ENCODE results near the gene C7orf25. TPM values are rescaled to one million over a fixed set of nuclear protein-coding genes. Genes with fewer than 3 reads are reported as not detected.

The C7orf25 gene
- total RNA-seq, 1 experiment from 2014 or later, result 5.5 TPM

GRCh38 chr7:42900842-42901241 lies 11.0 kb downstream of the C7orf25 start (continued):
- TF ChIP-seq, protein P1, sequence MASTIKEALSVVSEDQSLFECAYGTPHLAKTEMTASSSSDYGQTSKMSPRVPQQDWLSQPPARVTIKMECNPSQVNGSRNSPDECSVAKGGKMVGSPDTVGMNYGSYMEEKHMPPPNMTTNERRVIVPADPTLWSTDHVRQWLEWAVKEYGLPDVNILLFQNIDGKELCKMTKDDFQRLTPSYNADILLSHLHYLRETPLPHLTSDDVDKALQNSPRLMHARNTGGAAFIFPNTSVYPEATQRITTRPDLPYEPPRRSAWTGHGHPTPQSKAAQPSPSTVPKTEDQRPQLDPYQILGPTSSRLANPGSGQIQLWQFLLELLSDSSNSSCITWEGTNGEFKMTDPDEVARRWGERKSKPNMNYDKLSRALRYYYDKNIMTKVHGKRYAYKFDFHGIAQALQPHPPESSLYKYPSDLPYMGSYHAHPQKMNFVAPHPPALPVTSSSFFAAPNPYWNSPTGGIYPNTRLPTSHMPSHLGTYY (CRISPR knock-in tag; IDR thresholded peaks at IDR 0.05), result no peak
- TF ChIP-seq CBFB (CRISPR knock-in tag; IDR thresholded peaks at IDR 0.05; ENCODE audit: low read depth), result no peak

- TF ChIP-seq TP53 (CRISPR knock-in tag; IDR thresholded peaks at IDR 0.05), result no peak
- TF ChIP-seq JUN (CRISPR knock-in tag; IDR thresholded peaks at IDR 0.05), result no peak
- peak; percentile 87 for TF ChIP-seq NFE2L1 (CRISPR knock-in tag; IDR thresholded peaks at IDR 0.05)
- H3K27ac Mint-ChIP-seq, result peak overlapping the region; percentile 19
- peaks cover 64% of the 10 kb centered on the region for H3K9me3 Mint-ChIP-seq
- ATAC-seq (peak; percentile 47), DNase-seq (ENCODE audit: low spot score) (no peak)
- peaks cover 51% of the 10 kb centered on the region for H3K36me3 Mint-ChIP-seq
- ChIA-PET CTCF (interaction anchor here (0.9 kb wide), 1 partner anchor 953 kb away, joined by 5 read pairs; no protein-coding TSS in a partner anchor), POLR2A (no interaction called here)
- H3K4me1 Mint-ChIP-seq, result peaks cover 33% of the 10 kb centered on the region
- H3K4me3 Mint-ChIP-seq, result peak overlapping the region; percentile 1; the same call in 1 of the 2 replicates
- peaks cover 9% of the 10 kb centered on the region for H3K27me3 Mint-ChIP-seq (ENCODE audit: low read depth)
Measured at GRCh38 chr7:42893346-42894240, 18.3 kb downstream of the C7orf25 start.

GRCh38 chr7:42886893-42887505 lies 24.9 kb downstream of the C7orf25 start:
- Mint-ChIP-seq H3K9me3 (peaks cover 10% of the 10 kb centered on the region), H3K27me3 (ENCODE audit: low read depth) (no peaks in the 10 kb centered on the region), H3K4me1 (peaks cover 43% of the 10 kb centered on the region), H3K4me3 (peak overlapping the region; percentile 89), H3K27ac (peak overlapping the region; percentile 99), H3K36me3 (peaks cover 8% of the 10 kb centered on the region; the same call in 1 of the 2 replicates)
- no peak for DNase-seq (ENCODE audit: low spot score)
- ChIA-PET POLR2A (interaction anchor here (0.6 to 0.9 kb wide), 2 partner anchors 45 to 866 kb away, joined by 3 to 4 read pairs; partner anchors contain the start of genes MRPL32 and PSMA2), CTCF (interaction anchor here (0.7 to 1.6 kb wide), 8 partner anchors 10 to 946 kb away, joined by 3 to 15 read pairs (median 4); no protein-coding TSS in a partner anchor)
- ATAC-seq, result no peak
- TF ChIP-seq ZNF232 (CRISPR knock-in tag; IDR thresholded peaks at IDR 0.05) (no peak), CREM (CRISPR knock-in tag; IDR thresholded peaks at IDR 0.05) (no peak), EMX1 (CRISPR knock-in tag; IDR thresholded peaks at IDR 0.05) (no peak), USF1 (CRISPR knock-in tag; IDR thresholded peaks at IDR 0.05) (no peak), TEAD4 (CRISPR knock-in tag; IDR thresholded peaks at IDR 0.05) (no peak), CBFB (CRISPR knock-in tag; IDR thresholded peaks at IDR 0.05; ENCODE audit: low read depth) (no peak), NFATC4 (CRISPR knock-in tag; IDR thresholded peaks at IDR 0.05) (no peak), ATF2 (CRISPR knock-in tag; IDR thresholded peaks at IDR 0.05; ENCODE audit: borderline replicate concordance, low read depth) (no peak), ZNF121 (CRISPR knock-in tag; IDR thresholded peaks at IDR 0.05) (no peak), GABPB1 (CRISPR knock-in tag; IDR thresholded peaks at IDR 0.05) (no peak), SMAD3 (CRISPR knock-in tag; IDR thresholded peaks at IDR 0.05; ENCODE audit: borderline replicate concordance) (no peak), ZNF512 (CRISPR knock-in tag; IDR thresholded peaks at IDR 0.05; ENCODE audit: borderline replicate concordance) (no peak)
- TF ChIP-seq, protein P2, sequence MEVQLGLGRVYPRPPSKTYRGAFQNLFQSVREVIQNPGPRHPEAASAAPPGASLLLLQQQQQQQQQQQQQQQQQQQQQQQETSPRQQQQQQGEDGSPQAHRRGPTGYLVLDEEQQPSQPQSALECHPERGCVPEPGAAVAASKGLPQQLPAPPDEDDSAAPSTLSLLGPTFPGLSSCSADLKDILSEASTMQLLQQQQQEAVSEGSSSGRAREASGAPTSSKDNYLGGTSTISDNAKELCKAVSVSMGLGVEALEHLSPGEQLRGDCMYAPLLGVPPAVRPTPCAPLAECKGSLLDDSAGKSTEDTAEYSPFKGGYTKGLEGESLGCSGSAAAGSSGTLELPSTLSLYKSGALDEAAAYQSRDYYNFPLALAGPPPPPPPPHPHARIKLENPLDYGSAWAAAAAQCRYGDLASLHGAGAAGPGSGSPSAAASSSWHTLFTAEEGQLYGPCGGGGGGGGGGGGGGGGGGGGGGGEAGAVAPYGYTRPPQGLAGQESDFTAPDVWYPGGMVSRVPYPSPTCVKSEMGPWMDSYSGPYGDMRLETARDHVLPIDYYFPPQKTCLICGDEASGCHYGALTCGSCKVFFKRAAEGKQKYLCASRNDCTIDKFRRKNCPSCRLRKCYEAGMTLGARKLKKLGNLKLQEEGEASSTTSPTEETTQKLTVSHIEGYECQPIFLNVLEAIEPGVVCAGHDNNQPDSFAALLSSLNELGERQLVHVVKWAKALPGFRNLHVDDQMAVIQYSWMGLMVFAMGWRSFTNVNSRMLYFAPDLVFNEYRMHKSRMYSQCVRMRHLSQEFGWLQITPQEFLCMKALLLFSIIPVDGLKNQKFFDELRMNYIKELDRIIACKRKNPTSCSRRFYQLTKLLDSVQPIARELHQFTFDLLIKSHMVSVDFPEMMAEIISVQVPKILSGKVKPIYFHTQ (CRISPR knock-in tag; IDR thresholded peaks at IDR 0.05), result no peak
- TF ChIP-seq, protein P3, sequence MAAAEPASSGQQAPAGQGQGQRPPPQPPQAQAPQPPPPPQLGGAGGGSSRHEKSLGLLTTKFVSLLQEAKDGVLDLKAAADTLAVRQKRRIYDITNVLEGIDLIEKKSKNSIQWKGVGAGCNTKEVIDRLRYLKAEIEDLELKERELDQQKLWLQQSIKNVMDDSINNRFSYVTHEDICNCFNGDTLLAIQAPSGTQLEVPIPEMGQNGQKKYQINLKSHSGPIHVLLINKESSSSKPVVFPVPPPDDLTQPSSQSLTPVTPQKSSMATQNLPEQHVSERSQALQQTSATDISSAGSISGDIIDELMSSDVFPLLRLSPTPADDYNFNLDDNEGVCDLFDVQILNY (CRISPR knock-in tag; IDR thresholded peaks at IDR 0.05), result no peak
- TF ChIP-seq, protein P4, sequence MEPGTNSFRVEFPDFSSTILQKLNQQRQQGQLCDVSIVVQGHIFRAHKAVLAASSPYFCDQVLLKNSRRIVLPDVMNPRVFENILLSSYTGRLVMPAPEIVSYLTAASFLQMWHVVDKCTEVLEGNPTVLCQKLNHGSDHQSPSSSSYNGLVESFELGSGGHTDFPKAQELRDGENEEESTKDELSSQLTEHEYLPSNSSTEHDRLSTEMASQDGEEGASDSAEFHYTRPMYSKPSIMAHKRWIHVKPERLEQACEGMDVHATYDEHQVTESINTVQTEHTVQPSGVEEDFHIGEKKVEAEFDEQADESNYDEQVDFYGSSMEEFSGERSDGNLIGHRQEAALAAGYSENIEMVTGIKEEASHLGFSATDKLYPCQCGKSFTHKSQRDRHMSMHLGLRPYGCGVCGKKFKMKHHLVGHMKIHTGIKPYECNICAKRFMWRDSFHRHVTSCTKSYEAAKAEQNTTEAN (CRISPR knock-in tag; IDR thresholded peaks at IDR 0.05), result no peak
- TF ChIP-seq, protein P5, sequence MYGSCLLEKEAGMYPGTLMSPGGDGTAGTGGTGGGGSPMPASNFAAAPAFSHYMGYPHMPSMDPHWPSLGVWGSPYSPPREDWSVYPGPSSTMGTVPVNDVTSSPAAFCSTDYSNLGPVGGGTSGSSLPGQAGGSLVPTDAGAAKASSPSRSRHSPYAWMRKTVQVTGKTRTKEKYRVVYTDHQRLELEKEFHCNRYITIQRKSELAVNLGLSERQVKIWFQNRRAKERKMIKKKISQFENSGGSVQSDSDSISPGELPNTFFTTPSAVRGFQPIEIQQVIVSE (CRISPR knock-in tag; IDR thresholded peaks at IDR 0.05; ENCODE audit: borderline replicate concordance), result no peak
